HepG2 (cell line): ENCODE results near the gene GAL3ST1. TPM values are rescaled to one million over a fixed set of nuclear protein-coding genes. Genes with fewer than 3 reads are reported as not detected.

Experiments
- ATAC-seq: fragments of 200-7000 bp; cut with Tn5 transposase; 3 replicates; pipeline ENCODE4 v1.9.1; 2020; ENCODE audit warnings: mild to moderate bottlenecking, moderate library complexity
- BruUV-seq: library from RNA; stranded (reverse); fragments of 400-500 nt; replicated peaks from 2 replicates; lab custom pipeline; 2021; lab: Mats Ljungman, UMichigan
- CTCF ChIA-PET: fragments of 300-600 bp; formaldehyde crosslinking; extraction: SDS; loops from one replicate; lab custom pipeline; 2021; ENCODE audit warnings: low total read pairs, inconsistent platforms, low intra/inter-chr PET ratio; lab: Yijun Ruan, JAX
- POLR2A ChIA-PET: fragments of 350-600 bp; sonication (Branson Sonifier 250); formaldehyde crosslinking; loops from one replicate; lab custom pipeline; 2020; ENCODE audit warnings: antibody characterized with exemption, inconsistent platforms; lab: Yijun Ruan, JAX
- DNase-seq: peaks from one replicate; pipeline ENCODE4 v3.0.0-alpha.2; 2015; ENCODE audit warnings: low spot score
- FAIRE-seq: peaks from 3 replicates; lab custom pipeline; 2011; peaks lifted over from hg19 to GRCh38; lab: Jason Lieb, UNC
- H2AFZ ChIP-seq: one replicate; pipeline ENCODE4 v1.6.1; 2011; ENCODE audit warnings: low read length, inconsistent platforms
- H3K27ac ChIP-seq: fragments of 300-600 bp; 3 replicates; pipeline ENCODE4 v1.8.0; 2011; ENCODE audit warnings: mixed run types, mild to moderate bottlenecking, mixed read lengths, low read length, inconsistent platforms; ENCODE audit not compliant: insufficient read depth; ENCODE audit errors: extremely low read length
- H3K27me3 ChIP-seq, 2 experiments: fragments of 200-600 bp in 1 of 2; 2 replicates in 1 of 2; 3 replicates in 1 of 2; pipeline versions ENCODE4 v1.6.0 to v1.8.0; 2011; ENCODE audit warnings: low read length in 2 of 2, mild to moderate bottlenecking in 2 of 2, moderate library complexity in 2 of 2, inconsistent platforms in 1 of 2; ENCODE audit not compliant: insufficient read depth in 2 of 2, control insufficient read depth in 1 of 2
- H3K36me3 ChIP-seq, 2 experiments: fragments of 200-600 bp in 1 of 2; replicated peaks in 1 of 2; 2 replicates in 1 of 2; 3 replicates in 1 of 2; pipeline versions ENCODE4 v1.5.1 to v1.8.0; 2011; ENCODE audit warnings: low read length in 2 of 2, inconsistent platforms in 1 of 2; ENCODE audit not compliant: insufficient read depth in 2 of 2, control insufficient read depth in 1 of 2
- H3K4me1 ChIP-seq: 2 replicates; pipeline ENCODE4 v1.5.1; 2012; ENCODE audit warnings: low read length, inconsistent platforms; ENCODE audit not compliant: insufficient read depth
- H3K4me2 ChIP-seq: 2 replicates; pipeline ENCODE4 v1.6.0; 2011; ENCODE audit warnings: low read depth, low read length, inconsistent platforms
- H3K4me3 ChIP-seq, 3 experiments: fragments of 200-600 bp in 1 of 3; sonication (generic), shearing (Covaris generic) in 1 of 3; replicated peaks in 1 of 3; 2 replicates each; pipeline ENCODE4 v1.5.1; 2011 to 2016; ENCODE audit warnings: low read length in 3 of 3, inconsistent platforms in 2 of 3, low read depth in 2 of 3, mild to moderate bottlenecking in 2 of 3, control low read depth in 1 of 3, mixed read lengths in 1 of 3; ENCODE audit not compliant: insufficient read depth in 1 of 3
- H3K79me2 ChIP-seq: one replicate; pipeline ENCODE4 v1.6.1; 2011; ENCODE audit warnings: low read length, inconsistent platforms; ENCODE audit not compliant: insufficient read depth
- H3K9ac ChIP-seq: 2 replicates; pipeline ENCODE4 v1.6.0; 2011; ENCODE audit warnings: mild to moderate bottlenecking, low read depth, low read length, inconsistent platforms; ENCODE audit not compliant: insufficient read depth
- H3K9me3 ChIP-seq: 2 replicates; pipeline ENCODE4 v1.5.1; 2012; ENCODE audit warnings: mild to moderate bottlenecking, low read length
- H4K20me1 ChIP-seq: 2 replicates; pipeline ENCODE4 v1.6.0; 2011; ENCODE audit warnings: inconsistent platforms, mild to moderate bottlenecking, low read length, moderate library complexity; ENCODE audit not compliant: insufficient read depth
- AGO2 ChIP-seq: fragments of 200-400 bp; formaldehyde crosslinking; optimal IDR thresholded peaks from 2 replicates; pipeline ENCODE3; 2017; ENCODE audit warnings: mild to moderate bottlenecking, low read depth, low read length, moderate library complexity
- RBFOX2 ChIP-seq: fragments of 200-400 bp; formaldehyde crosslinking; IDR thresholded peaks from 2 replicates; pipeline ENCODE4 v1.6.1; 2017; ENCODE audit warnings: low read depth, mild to moderate bottlenecking, low read length
- ZNF207 ChIP-seq: fragments of 450-650 bp; IDR thresholded peaks from 2 replicates; pipeline ENCODE4 v1.6.1; 2016; ENCODE audit warnings: antibody characterized with exemption, borderline replicate concordance
- ZNF263 ChIP-seq: sonication (generic); formaldehyde crosslinking; IDR thresholded peaks from 2 replicates; pipeline ENCODE4 v1.4.0; 2020; ENCODE audit warnings: missing genetic modification reagents
- WGBS: methylation state at CpG from one replicate; pipeline ENCODE4 v1.1.6; 2017; ENCODE audit warnings: low lambda C conversion rate; 5-methylcytosine and 5-hydroxymethylcytosine counted together
- in situ Hi-C: cut with HindIII; loops from 2 replicates; pipeline ENCODE4 v1.10.0; 2017; ENCODE audit warnings: low pct_unique_long_range_greater_than_20kb; ENCODE audit not compliant: extremely low pct_ligation_motif_present
- intact Hi-C: fragments of 100-400 bp; cut with micrococcal nuclease; formaldehyde crosslinking; loops from one replicate; pipeline ENCODE4 v1.10.0; 2022; ENCODE audit not compliant: unreplicated experiment
- polyA plus RNA-seq, 8 experiments: library from polyadenylated mRNA; depleted of rRNA in 3 of 8; stranded (reverse) in 7 of 8; unstranded in 1 of 8; fragments of >200 nt; fragmentation: Illumina TruSeq in 4 of 8; extraction: Trizol in 4 of 8; gene quantifications; 2 replicates each; pipeline versions ENCODE4 v1.2.1 to v1.2.3, GENCODE V29; 2011 to 2016; ENCODE audit warnings: low read depth in 4 of 8, missing spikeins in 1 of 8, mixed read lengths in 1 of 8; ENCODE audit not compliant: insufficient read depth in 1 of 8
- total RNA-seq, 5 experiments: library from RNA; depleted of rRNA; stranded (reverse); fragments of >200 nt; fragmentation: Illumina TruSeq; extraction: Trizol; gene quantifications; 2 replicates each; pipeline ENCODE4 v1.2.3, GENCODE V29; 2016; ENCODE audit warnings: low read depth in 1 of 5

GAL3ST1 gene
- total and polyA plus RNA-seq, 2 of the 13 experiments (the other 11 are each of a cell fraction or from before 2014, with no cell fraction given), result 4.4 to 14.7 TPM

DNA sequence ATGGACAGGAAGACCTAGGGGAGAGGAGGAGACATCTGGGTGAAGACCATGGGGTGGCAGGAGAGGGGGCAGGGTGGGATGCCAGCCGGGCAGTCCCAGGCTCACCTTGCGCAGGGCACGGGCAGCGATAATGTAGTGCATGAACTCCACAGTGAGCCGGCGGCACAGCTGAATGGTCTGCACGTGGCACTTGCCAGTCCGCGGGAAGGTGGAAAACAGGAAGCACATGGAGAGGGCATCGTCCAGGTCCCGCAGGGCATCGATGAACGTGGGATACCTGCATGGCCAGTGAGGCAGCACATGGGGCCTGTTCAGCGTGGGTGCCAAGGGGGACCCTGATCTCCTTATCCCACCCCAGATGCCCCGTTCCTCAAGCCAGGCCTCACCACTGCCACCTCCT lies 10.0 kb upstream of the GAL3ST1 start:
- peak; percentile 62 for TF ChIP-seq RBFOX2
- TF ChIP-seq ZNF263 (CRISPR knock-in tag), result no peak
- TF ChIP-seq AGO2, result peak; percentile 55
- peaks cover 71 to 97% of the 10 kb centered on the region in 2 experiments for H3K36me3 ChIP-seq
- 94% methylated on average over 12 of the region's 15 CpGs for WGBS
- H3K79me2 ChIP-seq, result peaks cover 5% of the 10 kb centered on the region
- ChIA-PET POLR2A (no interaction called here), CTCF (no interaction called here)
- H3K4me3 ChIP-seq, result no peak overlapping the region
- no TSS peak for BruUV-seq
- no peak for ATAC-seq
- H3K9me3 ChIP-seq, result no peaks in the 10 kb centered on the region
- no peak for FAIRE-seq
- intact Hi-C loops (no loop called here), in situ Hi-C loops (no loop called here)
- DNase-seq, result no peak
- H3K9ac ChIP-seq, result no peak overlapping the region
- no peak overlapping the region for H3K27ac ChIP-seq
- no peaks in the 10 kb centered on the region for H3K27me3 ChIP-seq
- H4K20me1 ChIP-seq, result no peaks in the 10 kb centered on the region
- H2AFZ ChIP-seq, result no peak overlapping the region
- H3K4me1 ChIP-seq, result no peaks in the 10 kb centered on the region
- H3K4me2 ChIP-seq, result no peak overlapping the region

DNA sequence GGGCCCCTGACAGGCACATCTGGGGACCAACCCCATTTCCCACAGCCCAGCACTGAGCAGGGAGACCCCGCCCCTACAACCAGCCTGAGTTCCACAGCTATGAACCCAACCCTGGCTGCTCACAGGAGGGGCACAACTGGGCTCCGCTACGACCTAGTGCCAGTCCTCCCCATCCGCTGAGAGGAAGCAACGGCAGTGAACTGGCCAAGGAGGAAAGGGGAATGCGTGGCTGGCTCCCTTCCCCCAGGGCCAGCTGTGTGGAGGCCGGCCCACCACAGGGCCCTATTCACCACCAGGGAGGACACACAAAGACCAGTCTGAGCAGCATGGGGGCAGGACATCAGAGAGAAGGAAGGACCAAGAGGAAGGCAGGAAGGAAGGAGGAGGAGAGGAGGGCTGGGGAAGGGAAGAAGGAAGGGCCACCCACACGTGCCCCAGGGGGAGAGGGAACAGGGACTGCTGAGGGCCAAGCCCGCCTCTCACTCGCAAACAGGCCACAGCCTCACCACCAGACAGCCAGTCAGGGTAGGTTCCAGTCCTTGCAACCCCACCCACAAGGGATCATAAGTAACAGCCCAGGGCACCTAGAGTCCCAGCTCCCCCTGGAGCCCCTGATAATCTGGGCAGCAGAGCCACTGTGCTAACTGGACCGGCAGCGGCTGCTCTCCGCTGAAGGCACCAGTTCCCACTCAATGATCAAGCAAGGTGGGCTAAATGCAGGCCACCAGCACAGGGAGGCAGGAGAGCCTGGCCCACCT lies 8.5 kb upstream of the GAL3ST1 start:
- no peak for DNase-seq
- Histone ChIP-seq H3K27ac (no peak overlapping the region), H3K4me3 (no peak overlapping the region), H3K9me3 (no peaks in the 10 kb centered on the region), H2AFZ (no peak overlapping the region), H3K9ac (no peak overlapping the region), H4K20me1 (no peaks in the 10 kb centered on the region), H3K79me2 (no peaks in the 10 kb centered on the region), H3K4me1 (no peaks in the 10 kb centered on the region), H3K4me2 (no peak overlapping the region), H3K27me3 (no peaks in the 10 kb centered on the region), H3K36me3 (peaks cover 68 to 98% of the 10 kb centered on the region in 2 experiments)
- CTCF ChIA-PET, result no interaction called here
- no peak for FAIRE-seq
- no TSS peak for BruUV-seq
- 93% methylated on average over 10 of the region's 13 CpGs for WGBS
- ATAC-seq, result no peak
- TF ChIP-seq ZNF207 (no peak), RBFOX2 (0 out of 2 replicates have a peak, but pooled peaks have one; percentile 33)
- POLR2A ChIA-PET, result no interaction called here
- in situ Hi-C loops, result no loop called here
- intact Hi-C loops, result no loop called here
